Small intestine (tissue), 7 donors: ENCODE measurements around the gene JARID2. TPM values are rescaled to one million over a fixed set of nuclear protein-coding genes. Genes with fewer than 3 reads are reported as not detected.

Experiments used
- DNase-seq, 2 donors: peaks; one replicate each; pipeline versions ENCODE4 v3.0.0 to v3.0.0-alpha.2; 2013
- FAIRE-seq: peaks from 2 replicates; lab custom pipeline; 2012; peaks lifted over from hg19 to GRCh38; lab: Jason Lieb, UNC
- H3K27ac ChIP-seq, 3 donors: one replicate each; pipeline ENCODE4 v1.5.1; 2013; ENCODE audit warnings: low read length in 2 of 3, mild to moderate bottlenecking in 2 of 3, control low read depth in 1 of 3, inconsistent platforms in 1 of 3, low read depth in 1 of 3, moderate library complexity in 1 of 3
- H3K27me3 ChIP-seq, 3 donors: one replicate each; pipeline ENCODE4 v1.6.1; 2013; ENCODE audit warnings: low read length in 3 of 3, inconsistent platforms in 1 of 3; ENCODE audit not compliant: control insufficient read depth in 3 of 3, insufficient read depth in 3 of 3
- H3K36me3 ChIP-seq, 3 donors: one replicate each; pipeline ENCODE4 v1.6.1; 2013; ENCODE audit warnings: low read length in 3 of 3, inconsistent platforms in 1 of 3, low read depth in 1 of 3, mild to moderate bottlenecking in 1 of 3, moderate library complexity in 1 of 3; ENCODE audit not compliant: control insufficient read depth in 3 of 3, insufficient read depth in 2 of 3
- H3K4me1 ChIP-seq, 3 donors: one replicate each; pipeline ENCODE4 v1.6.1; 2013; ENCODE audit warnings: low read length in 2 of 3, inconsistent platforms in 1 of 3, low read depth in 1 of 3, mild to moderate bottlenecking in 1 of 3, moderate library complexity in 1 of 3; ENCODE audit not compliant: control insufficient read depth in 3 of 3, insufficient read depth in 2 of 3
- H3K4me3 ChIP-seq, 3 donors: one replicate each; pipeline ENCODE4 v1.5.1; 2013; ENCODE audit warnings: low read length in 3 of 3, control low read depth in 1 of 3, inconsistent platforms in 1 of 3, low read depth in 1 of 3, mild to moderate bottlenecking in 1 of 3, moderate library complexity in 1 of 3
- H3K9me3 ChIP-seq, 2 donors: one replicate each; pipeline ENCODE4 v1.6.1; 2013; ENCODE audit warnings: low read depth in 1 of 2, low read length in 1 of 2; ENCODE audit not compliant: control insufficient read depth in 2 of 2, insufficient read depth in 1 of 2
- WGBS, 3 donors: extraction: QIAGEN DNeasy Blood & Tissue Kit; methylation state at CpG; one replicate each; pipeline ENCODE4 v1.1.7; 2013; 5-methylcytosine and 5-hydroxymethylcytosine counted together
- polyA plus RNA-seq, 4 donors: library from polyadenylated mRNA; stranded (reverse) in 3 of 4; unstranded in 1 of 4; fragments of 200-250 nt in 3 of 4; fragments of 120-200 nt in 1 of 4; gene quantifications; one replicate each; pipeline versions ENCODE4 v1.2.1 to v1.2.3, GENCODE V29; 2013
- donor health status: healthy with polysubstance abuse.
- donor health status: control.
- donor health status: control.
- donor health status: Bipolar disorder and iron deficiency.
- donor health status: healthy.

The JARID2 gene
- polyA plus RNA-seq, 4 donors: 4.9 to 10.5 (median 6.7) TPM

DNA sequence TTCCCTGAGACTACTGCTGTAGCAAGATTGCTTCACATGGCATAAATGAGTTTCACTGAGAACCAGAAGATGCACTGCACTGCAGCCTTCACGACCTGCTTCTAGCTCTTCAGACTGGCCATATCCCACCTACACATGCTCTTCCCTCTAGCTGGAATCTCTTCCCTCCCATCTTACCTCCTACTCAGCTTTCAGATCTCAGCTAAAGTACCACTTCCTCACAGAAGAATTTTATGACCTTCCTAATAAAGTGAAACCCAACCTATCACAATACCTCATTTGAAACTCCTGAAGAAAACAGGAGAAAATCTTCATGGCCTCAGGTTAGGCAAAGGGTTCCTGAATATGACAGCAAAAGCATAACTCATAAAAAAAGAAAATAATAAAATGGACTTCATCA lies 317.1 kb downstream of the JARID2 start:
- no peaks in the 10 kb centered on the region for H3K4me1 ChIP-seq
- peaks cover 0 to 4% (median 0%) of the 10 kb centered on the region in 3 donors for H3K36me3 ChIP-seq
- 90 to 95% (median 91%) methylated on average over 1 of the region's 1 CpG for WGBS, 3 donors
- DNase-seq: no peak
- H3K9me3 ChIP-seq: no peaks in the 10 kb centered on the region
- no peak for FAIRE-seq
- H3K4me3 ChIP-seq: no peak overlapping the region
- H3K27ac ChIP-seq: no peak overlapping the region
- H3K27me3 ChIP-seq: no peaks in the 10 kb centered on the region

DNA sequence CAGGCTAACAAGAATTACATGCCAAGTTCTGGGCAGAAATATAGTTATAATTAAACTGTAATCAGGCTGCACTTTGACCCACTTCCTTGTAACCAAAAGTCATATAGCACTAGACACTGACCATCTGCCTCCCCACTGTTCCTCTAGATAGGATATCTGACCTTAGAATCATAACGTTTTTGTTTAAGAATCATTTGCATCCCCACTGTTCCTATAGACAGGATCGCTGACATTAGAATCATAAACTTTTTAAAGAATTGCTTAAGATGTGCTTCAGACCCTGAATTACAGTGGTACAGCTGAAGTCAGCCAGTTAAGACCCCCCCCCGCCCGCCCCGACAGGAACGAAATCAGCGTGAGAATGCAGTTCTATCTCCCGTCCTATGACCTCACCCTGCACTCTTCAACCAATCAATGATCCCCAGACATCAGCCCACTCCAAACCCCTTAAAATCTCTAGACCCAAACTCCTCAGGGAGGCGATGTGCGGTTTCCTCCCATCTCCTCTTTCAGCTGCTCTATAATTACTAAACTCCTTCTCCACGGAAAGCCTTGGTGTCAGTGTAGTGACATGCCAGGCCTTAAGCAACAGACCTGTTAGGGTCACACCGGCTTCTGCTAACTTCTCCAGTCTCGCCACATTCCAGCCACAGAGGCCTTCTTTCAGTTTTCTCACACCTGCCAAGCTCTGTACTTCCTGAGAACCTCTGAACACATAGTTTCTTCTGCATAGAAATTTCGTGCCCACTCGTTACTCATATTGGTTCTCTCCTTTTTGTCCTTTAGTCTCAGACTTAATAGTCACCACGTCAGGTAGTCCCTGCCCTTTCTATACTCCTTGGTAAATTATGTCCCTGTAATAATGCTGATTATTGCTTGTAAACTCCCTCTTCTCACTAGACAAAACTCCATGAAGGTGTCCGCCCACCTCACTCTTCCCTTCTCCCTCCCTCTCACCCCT lies 323.4 kb downstream of the JARID2 start:
- DNase-seq (peak in 1 of 2 donors; percentile 22), FAIRE-seq (no peak)
- H3K4me1 ChIP-seq: no peaks in the 10 kb centered on the region

DNA sequence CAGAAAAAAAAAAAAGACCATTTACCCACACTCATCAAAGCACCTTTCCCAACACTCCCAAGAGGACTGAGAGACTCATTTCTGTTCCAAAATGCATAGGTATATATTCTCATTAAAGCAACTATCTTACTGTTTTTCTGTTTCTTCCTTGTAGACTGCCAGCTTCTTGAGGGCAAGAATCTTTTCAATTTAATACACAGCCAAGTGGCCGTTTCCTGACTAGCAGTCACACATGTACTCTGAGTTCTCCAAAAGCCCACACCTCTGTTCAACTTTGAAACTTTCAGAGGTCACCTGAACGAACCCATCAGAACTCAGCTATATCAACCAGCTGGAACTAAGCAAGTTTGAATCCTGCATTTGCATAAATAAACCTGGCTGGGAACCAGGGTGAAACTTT lies 324.3 kb downstream of the JARID2 start:
- Histone ChIP-seq H3K36me3 (peaks cover 0 to 10% (median 0%) of the 10 kb centered on the region in 3 donors), H3K27me3 (no peaks in the 10 kb centered on the region), H3K9me3 (peaks cover 0 to 3% of the 10 kb centered on the region in 2 donors), H3K27ac (no peak overlapping the region), H3K4me1 (no peaks in the 10 kb centered on the region), H3K4me3 (no peak overlapping the region)
- no peak for DNase-seq
- FAIRE-seq: no peak
- 85 to 90% (median 90%) methylated on average over 2 of the region's 2 CpGs for WGBS, 3 donors

More for the DNA sequence above, 323.4 kb downstream of the JARID2 start:
- Histone ChIP-seq H3K9me3 (peaks cover 0 to 3% of the 10 kb centered on the region in 2 donors), H3K36me3 (peaks cover 0 to 13% (median 0%) of the 10 kb centered on the region in 3 donors), H3K27me3 (no peaks in the 10 kb centered on the region), H3K4me3 (no peak overlapping the region), H3K27ac (no peak overlapping the region)
- 55 to 75% (median 73%) methylated on average over 17 of the region's 17 CpGs for WGBS, 3 donors
